Kidney tubule cell (primary cell): ENCODE data around the gene RASGRP1.

Source experiments
- DNase-seq: peaks from one replicate; pipeline ENCODE4 v3.0.0-alpha.2; 2018; ENCODE audit warnings: low spot score

The RASGRP1 gene

GRCh38 chr15:38535491-38536200, 29.0 kb downstream of the RASGRP1 start:
- DNase-seq, result peak; percentile 67

GRCh38 chr15:38534691-38535090, 29.9 kb downstream of the RASGRP1 start:
- no peak for DNase-seq

- no peak for DNase-seq
These were observed 30.7 kb downstream of the RASGRP1 start for GRCh38 chr15:38533926-38534325.

GRCh38 chr15:38533416-38533915, 31.1 kb downstream of the RASGRP1 start:
- DNase-seq, result no peak

GRCh38 chr15:38532728-38533127, 31.9 kb downstream of the RASGRP1 start:
- DNase-seq, result no peak

GRCh38 chr15:38531509-38531908, 33.1 kb downstream of the RASGRP1 start:
- peak; percentile 85 for DNase-seq

GRCh38 chr15:38530113-38530512, 34.5 kb downstream of the RASGRP1 start:
- peak; percentile 83 for DNase-seq

- peak; percentile 32 for DNase-seq
These were observed 36.3 kb downstream of the RASGRP1 start for GRCh38 chr15:38528294-38528693.

- no peak for DNase-seq
These were observed 38.5 kb downstream of the RASGRP1 start for GRCh38 chr15:38526158-38526557.

- no peak for DNase-seq
These were observed 39.1 kb downstream of the RASGRP1 start for GRCh38 chr15:38525489-38525888.

- no peak for DNase-seq
These were observed 40.5 kb downstream of the RASGRP1 start for GRCh38 chr15:38524156-38524555.

GRCh38 chr15:38522922-38523321, 41.7 kb downstream of the RASGRP1 start:
- DNase-seq, result no peak

- no peak for DNase-seq
These were observed 43.3 kb downstream of the RASGRP1 start for GRCh38 chr15:38521316-38521715.

GRCh38 chr15:38520035-38520434, 44.6 kb downstream of the RASGRP1 start:
- DNase-seq, result no peak

- peak; percentile 21 for DNase-seq
These were observed 46.5 kb downstream of the RASGRP1 start for GRCh38 chr15:38518084-38518483.

- DNase-seq, result no peak
These were observed 47.2 kb downstream of the RASGRP1 start for GRCh38 chr15:38517312-38517975.

- no peak for DNase-seq
These were observed 48.0 kb downstream of the RASGRP1 start for GRCh38 chr15:38516626-38517025.

GRCh38 chr15:38514601-38515000, 50.0 kb downstream of the RASGRP1 start:
- DNase-seq, result no peak

- DNase-seq, result no peak
These were observed 51.7 kb downstream of the RASGRP1 start for GRCh38 chr15:38512901-38513300.

GRCh38 chr15:38509152-38509551, 55.5 kb downstream of the RASGRP1 start:
- no peak for DNase-seq

GRCh38 chr15:38508647-38509046, 56.0 kb downstream of the RASGRP1 start:
- no peak for DNase-seq

GRCh38 chr15:38507570-38507969, 57.0 kb downstream of the RASGRP1 start:
- DNase-seq, result no peak

GRCh38 chr15:38506997-38507396, 57.6 kb downstream of the RASGRP1 start:
- no peak for DNase-seq
